ENCODE results near the gene CFAP20DC. TPM values are rescaled to one million over a fixed set of nuclear protein-coding genes. Genes with fewer than 3 reads are reported as not detected.
"Not testable (repeated sequence)": the region's sequence is repeated elsewhere in the genome, so short reads cannot be mapped to it uniquely, and the experiment has no call there.

CFAP20DC gene
- total RNA-seq, 2 experiments from 2014 or later, result 1.0 to 1.8 TPM

DNA sequence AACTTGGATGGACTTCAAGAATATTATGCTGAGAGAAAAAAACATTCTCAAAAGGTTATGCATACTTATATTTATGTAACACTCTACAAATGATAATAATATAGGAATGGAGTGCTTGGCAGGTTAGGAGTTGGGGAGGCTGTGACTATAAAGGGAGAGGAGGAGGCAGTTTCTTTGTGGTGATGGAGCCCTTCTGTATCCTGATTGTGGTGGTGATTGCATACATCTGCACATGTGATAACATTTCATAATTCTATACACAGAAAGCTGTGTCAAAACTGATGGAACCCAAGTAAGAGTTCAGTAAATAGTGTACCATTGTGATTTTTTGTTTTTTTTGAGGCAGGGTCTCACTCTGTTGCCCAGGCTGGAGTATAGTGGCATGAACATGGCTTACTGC lies 351.6 kb downstream of the CFAP20DC start:
- Histone ChIP-seq H3K4me3 (ENCODE audit: low read depth, low read length, poor library complexity, severe bottlenecking) (no peak overlapping the region), H3K4me1 (ENCODE audit: insufficient read depth, low read length, poor library complexity, severe bottlenecking) (no peaks in the 10 kb centered on the region), H3K9me3 (ENCODE audit: low read length) (no peaks in the 10 kb centered on the region), H4K20me1 (ENCODE audit: insufficient read depth, low read length) (no peaks in the 10 kb centered on the region), H3K79me2 (ENCODE audit: insufficient read depth, low read depth, low read length) (no peaks in the 10 kb centered on the region), H3K9me2 (ENCODE audit: insufficient read depth, low read length) (no peaks in the 10 kb centered on the region), H3K36me3 (ENCODE audit: insufficient read depth, low read length) (no peaks in the 10 kb centered on the region), H3K27ac (ENCODE audit: low read depth, low read length, poor library complexity, severe bottlenecking) (no peak overlapping the region), H2AFZ (ENCODE audit: low read length) (no peak overlapping the region), H3K4me2 (ENCODE audit: low read length) (no peak overlapping the region)
- ChIA-PET CTCF (ENCODE audit: unreplicated experiment) (no interaction called here), POLR2A (no interaction called here)
- intact Hi-C loops (cut with micrococcal nuclease; ENCODE audit: unreplicated experiment), result no loop called here
- BruUV-seq (replicated peaks), result no TSS peak
- DNase-seq (ENCODE audit: low spot score), result no peak
- TF ChIP-seq, protein P1, sequence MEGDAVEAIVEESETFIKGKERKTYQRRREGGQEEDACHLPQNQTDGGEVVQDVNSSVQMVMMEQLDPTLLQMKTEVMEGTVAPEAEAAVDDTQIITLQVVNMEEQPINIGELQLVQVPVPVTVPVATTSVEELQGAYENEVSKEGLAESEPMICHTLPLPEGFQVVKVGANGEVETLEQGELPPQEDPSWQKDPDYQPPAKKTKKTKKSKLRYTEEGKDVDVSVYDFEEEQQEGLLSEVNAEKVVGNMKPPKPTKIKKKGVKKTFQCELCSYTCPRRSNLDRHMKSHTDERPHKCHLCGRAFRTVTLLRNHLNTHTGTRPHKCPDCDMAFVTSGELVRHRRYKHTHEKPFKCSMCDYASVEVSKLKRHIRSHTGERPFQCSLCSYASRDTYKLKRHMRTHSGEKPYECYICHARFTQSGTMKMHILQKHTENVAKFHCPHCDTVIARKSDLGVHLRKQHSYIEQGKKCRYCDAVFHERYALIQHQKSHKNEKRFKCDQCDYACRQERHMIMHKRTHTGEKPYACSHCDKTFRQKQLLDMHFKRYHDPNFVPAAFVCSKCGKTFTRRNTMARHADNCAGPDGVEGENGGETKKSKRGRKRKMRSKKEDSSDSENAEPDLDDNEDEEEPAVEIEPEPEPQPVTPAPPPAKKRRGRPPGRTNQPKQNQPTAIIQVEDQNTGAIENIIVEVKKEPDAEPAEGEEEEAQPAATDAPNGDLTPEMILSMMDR (conservative IDR thresholded peaks at IDR 0.05; ENCODE audit: low read length), result no peak
- TF ChIP-seq EZH2phosphoT487 (IDR thresholded peaks at IDR 0.05; ENCODE audit: borderline replicate concordance, low read depth, low read length), result no peak

- no peak for DNase-seq (ENCODE audit: low spot score)
- Histone ChIP-seq H4K20me1 (ENCODE audit: insufficient read depth, low read length) (no peaks in the 10 kb centered on the region), H3K9me3 (ENCODE audit: low read length) (no peaks in the 10 kb centered on the region), H3K79me2 (ENCODE audit: insufficient read depth, low read depth, low read length) (no peaks in the 10 kb centered on the region), H3K4me2 (ENCODE audit: low read length) (no peak overlapping the region), H3K27ac (ENCODE audit: low read depth, low read length, poor library complexity, severe bottlenecking) (no peak overlapping the region), H3K36me3 (ENCODE audit: insufficient read depth, low read length) (no peaks in the 10 kb centered on the region), H3K4me1 (ENCODE audit: insufficient read depth, low read length, poor library complexity, severe bottlenecking) (no peaks in the 10 kb centered on the region), H3K9me2 (ENCODE audit: insufficient read depth, low read length) (no peaks in the 10 kb centered on the region), H2AFZ (ENCODE audit: low read length) (no peak overlapping the region), H3K4me3 (ENCODE audit: low read depth, low read length, poor library complexity, severe bottlenecking) (no peak overlapping the region)
- CTCF ChIA-PET (ENCODE audit: unreplicated experiment), result no interaction called here
- intact Hi-C loops (cut with micrococcal nuclease; ENCODE audit: unreplicated experiment), result no loop called here
- POLR2A ChIA-PET, result interaction anchor here (0.6 kb wide), 1 partner anchor 9 kb away, joined by 4 read pairs; no protein-coding TSS in a partner anchor
- BruUV-seq (replicated peaks), result no TSS peak
- TF ChIP-seq, protein P1 (conservative IDR thresholded peaks at IDR 0.05; ENCODE audit: low read length), result no peak
- TF ChIP-seq EZH2phosphoT487 (IDR thresholded peaks at IDR 0.05; ENCODE audit: borderline replicate concordance, low read depth, low read length), result no peak
These were observed 352.3 kb downstream of the CFAP20DC start for GRCh38 chr3:58697561-58697960.

GRCh38 chr3:58696813-58697212 lies 353.0 kb downstream of the CFAP20DC start:
- H3K4me3 ChIP-seq (ENCODE audit: low read depth, low read length, poor library complexity, severe bottlenecking); H3K27ac ChIP-seq (ENCODE audit: low read depth, low read length, poor library complexity, severe bottlenecking); intact Hi-C loops (cut with micrococcal nuclease; ENCODE audit: unreplicated experiment); DNase-seq (ENCODE audit: low spot score); H2AFZ ChIP-seq (ENCODE audit: low read length); H3K9me3 ChIP-seq (ENCODE audit: low read length); H3K79me2 ChIP-seq (ENCODE audit: insufficient read depth, low read depth, low read length); H3K36me3 ChIP-seq (ENCODE audit: insufficient read depth, low read length); H3K9me2 ChIP-seq (ENCODE audit: insufficient read depth, low read length); BruUV-seq (replicated peaks); CTCF ChIA-PET (ENCODE audit: unreplicated experiment); H4K20me1 ChIP-seq (ENCODE audit: insufficient read depth, low read length); H3K4me1 ChIP-seq (ENCODE audit: insufficient read depth, low read length, poor library complexity, severe bottlenecking); H3K4me2 ChIP-seq (ENCODE audit: low read length): not testable (repeated sequence)
- POLR2A ChIA-PET, result interaction anchor here (0.6 kb wide), 1 partner anchor 9 kb away, joined by 4 read pairs; no protein-coding TSS in a partner anchor
